ENCODE results near the gene GPX6.
"Not testable (repeated sequence)": the region's sequence is repeated elsewhere in the genome, so short reads cannot be mapped to it uniquely, and the experiment has no call there.

Gene GPX6, protein sequence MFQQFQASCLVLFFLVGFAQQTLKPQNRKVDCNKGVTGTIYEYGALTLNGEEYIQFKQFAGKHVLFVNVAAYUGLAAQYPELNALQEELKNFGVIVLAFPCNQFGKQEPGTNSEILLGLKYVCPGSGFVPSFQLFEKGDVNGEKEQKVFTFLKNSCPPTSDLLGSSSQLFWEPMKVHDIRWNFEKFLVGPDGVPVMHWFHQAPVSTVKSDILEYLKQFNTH

DNA sequence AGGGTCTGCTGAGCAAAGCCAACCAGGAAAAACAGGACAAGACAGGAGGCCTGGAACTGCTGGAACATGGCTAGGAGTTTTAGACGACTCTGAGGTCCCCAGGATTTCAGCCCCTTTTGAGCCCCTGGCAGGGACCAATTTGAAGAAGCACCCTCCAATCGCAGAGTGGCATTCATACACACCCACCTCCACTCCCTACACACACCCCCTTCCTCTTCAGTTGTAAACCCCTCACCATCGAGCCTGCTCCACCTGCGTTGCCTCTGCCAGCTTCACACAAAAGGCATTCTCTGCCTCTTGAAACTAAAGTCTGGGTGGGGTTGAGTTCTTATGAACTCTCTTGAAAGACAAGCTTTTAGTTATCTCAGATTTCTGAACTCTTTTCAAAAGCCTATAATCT, at the start of gene GPX6:
TSS of gene GPX6 (minus strand) at position 118 of the 400 bp plus-strand sequence. CDS start at position 68, 50 bp downstream.
- no peak for DNase-seq (ENCODE audit: low read depth in 2 of 2)

DNA sequence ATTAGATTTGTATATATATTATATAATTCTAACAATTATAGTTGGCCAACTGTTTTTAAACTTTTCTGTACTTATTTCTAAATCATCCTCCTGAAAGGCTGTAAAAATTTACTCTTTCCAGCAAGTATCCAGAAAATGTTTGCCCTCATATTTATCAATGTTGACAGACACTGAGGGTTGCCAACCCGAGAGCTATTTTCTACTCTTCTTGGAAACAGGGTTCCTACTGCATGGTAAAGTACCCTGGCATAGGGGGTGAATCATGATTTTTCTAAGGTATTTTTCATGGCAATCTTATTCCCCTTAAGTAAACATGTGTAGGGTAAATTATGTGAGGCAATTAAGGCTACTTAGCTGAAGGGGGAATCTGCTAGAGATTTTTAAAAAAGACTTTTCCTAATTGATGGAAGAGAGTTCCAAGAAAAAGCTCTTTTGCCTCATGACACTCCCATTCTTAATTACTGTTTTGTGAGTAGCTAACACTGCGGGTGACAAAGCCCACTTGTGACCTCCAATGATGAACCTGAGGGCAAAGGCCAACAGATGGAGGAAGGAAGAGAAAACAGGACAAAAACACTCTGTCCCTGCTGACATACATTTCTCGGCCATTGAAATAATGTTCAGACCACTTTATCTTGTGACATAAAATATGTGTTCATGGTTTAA, 48.0 kb upstream of the GPX6 start:
- DNase-seq (ENCODE audit: low read depth in 2 of 2), result no peak

DNA sequence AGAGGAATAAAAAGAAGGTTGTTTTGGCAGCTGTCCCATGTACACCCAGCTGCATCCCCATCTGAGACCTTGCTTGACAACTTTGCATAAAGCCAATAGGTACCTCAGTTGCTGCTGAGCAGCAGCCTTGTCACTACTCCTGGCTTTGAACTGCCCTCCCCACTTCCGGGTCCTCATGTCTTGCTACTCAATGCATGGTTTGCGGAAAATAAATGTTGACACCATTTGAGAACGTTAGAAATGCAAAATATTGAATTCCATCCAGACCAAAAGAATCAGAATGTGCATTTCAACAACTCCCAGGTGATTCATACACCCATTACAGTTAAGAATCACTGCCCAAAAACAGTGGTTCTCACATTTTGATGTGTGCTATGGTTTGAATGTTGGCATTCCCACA, 43.0 kb upstream of the GPX6 start:
- no peak for DNase-seq (ENCODE audit: low read depth in 2 of 2)

DNA sequence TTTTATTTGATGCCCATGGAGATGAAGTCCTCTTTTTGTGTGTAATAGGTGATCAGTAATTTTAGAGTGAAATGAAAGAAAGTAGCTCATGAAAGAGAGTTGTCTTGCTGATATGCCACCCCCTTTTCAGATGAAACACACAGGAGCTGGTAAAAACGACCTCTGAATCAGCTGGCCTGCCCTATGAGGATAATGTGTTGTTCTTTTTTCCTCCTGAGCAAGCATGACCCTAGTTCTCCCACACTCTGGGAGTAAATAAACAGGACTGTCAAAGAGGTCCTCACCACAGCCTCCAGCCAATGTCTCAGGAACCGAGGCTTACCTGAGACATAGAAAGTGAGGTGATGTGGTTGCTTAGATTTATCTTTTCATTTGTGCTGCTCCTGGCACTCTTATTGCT, 39.5 kb upstream of the GPX6 start:
- DNase-seq (ENCODE audit: low read depth in 2 of 2), result no peak

DNA sequence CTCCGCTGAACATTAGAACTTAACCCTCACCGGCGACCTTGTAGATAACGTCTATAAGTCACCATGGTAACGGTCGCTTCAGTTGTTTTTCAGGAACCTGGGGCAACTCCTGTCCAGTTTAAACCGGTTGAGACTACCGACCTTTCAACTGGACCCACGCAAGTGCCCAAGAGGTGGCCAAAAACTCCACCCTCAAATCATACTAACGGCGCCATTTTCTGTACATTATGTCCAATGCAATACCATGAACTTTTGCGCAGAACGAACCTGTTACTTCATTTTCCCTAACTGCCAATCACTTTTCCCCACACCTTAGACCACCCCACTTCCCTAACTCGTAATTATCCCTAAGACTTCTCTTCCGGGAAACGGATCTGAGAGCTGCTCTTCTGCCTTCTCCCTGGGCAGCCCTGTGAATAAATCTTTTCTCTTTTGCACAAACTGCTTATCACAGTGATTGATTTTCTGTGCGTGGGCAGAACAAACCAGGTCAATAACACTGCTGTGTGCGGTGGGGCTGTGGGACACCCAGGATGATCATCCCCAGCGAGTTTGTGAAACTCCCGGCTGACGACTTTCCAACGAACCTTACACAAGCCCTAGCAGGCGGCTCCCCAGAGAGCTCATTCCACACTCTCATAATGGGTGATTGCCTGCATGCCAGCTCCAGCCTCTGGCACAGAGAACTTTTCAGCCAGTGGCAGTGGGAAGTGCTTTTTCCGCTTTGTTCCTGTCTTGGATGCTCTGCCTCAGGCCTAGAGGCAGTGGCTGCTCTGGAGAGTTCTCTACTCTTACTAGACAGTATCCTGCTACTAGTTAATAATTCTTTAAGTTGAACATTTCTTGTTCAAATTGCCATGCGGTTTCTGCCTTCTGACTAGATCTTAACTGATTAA, 38.6 kb upstream of the GPX6 start:
- no peak for DNase-seq (ENCODE audit: low read depth in 2 of 2)

DNA sequence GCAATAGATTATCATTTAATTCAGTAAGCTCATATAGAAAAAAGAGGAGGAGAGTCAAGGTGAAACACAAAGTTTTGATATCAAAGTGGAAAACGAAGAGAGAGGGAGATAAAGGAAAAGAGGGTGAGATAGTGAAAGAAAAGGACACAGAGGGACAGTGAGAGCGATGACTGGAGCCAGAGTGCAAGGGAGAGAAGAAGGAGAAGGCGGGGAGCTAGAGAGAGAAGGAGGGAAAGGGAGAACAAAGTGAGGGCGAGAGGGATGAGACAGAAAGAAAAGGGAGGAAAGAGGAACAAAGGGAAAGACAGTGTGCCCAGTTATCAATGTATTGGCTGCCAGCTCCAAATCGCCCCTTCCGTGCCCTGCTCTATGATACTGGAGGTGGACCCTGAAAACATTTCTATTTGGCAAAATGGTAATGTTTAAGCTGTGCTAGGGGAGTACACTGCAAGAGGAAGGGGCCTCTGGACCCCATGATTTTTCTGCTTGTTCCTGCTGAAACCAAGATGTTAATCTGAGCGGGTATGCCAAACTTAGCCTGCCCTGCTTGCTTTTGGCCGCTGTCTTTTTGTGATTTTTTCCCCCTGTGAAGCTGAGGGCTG, 37.9 kb upstream of the GPX6 start:
- no peak for DNase-seq (ENCODE audit: low read depth in 2 of 2)

DNA sequence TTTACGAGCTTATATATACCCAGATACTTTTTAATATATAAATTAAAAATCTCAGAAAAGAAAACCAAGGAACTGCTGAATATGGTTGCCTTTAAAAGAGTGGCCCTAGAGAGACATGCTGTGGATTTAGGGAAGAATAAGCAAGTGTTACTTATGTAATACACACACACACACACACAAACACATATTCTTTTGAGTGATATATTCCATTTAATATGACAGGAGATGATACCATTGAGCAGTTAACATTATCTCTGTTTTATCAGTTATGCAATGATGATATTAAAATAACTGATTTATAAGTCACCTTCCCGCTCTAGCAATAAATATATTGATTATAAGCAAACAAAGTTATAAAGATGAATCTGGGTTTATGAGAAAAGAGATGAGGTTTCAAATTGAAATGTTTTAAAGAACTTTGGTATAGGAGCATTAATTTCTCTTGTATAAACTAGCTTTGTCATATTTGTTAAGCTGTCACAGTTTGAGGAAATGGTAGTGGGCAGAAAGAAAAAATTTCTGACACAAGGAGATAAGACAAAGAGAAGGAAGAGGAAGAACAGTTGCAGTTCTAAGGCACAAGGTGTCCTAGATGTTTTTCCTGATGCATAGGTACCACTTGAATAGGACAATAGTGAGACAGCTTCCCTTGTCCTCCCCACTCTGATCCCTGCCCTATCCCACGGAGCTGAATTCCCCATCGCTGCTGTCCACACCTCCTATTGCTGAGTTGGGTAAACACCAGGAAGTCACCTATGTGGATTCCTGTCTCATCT, 36.5 kb upstream of the GPX6 start:
- no peak for DNase-seq (ENCODE audit: low read depth in 2 of 2)

DNA sequence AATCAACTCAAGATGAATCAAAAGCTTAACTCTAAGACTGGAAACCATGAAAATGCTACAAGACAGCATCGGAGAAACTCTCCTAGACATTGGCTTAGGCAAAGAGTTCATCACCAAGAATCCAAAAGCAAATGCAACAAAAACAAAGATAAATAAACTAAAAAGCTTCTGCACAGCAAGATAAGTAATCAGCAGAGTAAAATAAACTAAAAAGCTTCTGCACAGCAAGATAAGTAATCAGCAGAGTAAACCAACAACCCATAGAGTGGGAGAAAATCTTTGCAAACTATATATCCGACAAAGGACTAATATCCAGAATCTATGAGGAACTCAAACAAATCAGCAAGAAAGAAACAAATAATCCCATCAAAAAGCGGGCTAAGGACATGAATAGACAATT, 31.4 kb upstream of the GPX6 start:
- DNase-seq (ENCODE audit: low read depth in 2 of 2), result not testable (repeated sequence)

DNA sequence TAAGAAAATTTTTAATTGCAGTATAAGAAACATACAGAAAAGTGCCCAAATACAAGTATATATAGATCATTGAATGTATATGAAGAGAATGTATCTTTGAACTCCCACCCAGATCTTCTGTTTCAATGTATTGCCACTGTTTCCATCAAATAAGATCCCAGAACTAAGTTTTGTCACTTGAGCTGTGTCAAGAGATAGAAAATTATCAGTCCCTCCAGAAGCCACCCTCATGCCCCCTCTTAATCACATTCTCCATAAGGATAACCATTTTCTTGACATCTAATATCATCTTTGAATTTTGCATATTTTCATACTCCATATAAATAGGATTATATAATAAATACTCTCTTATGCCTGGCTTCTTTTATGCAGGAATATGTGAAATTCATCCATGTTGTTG, 30.4 kb upstream of the GPX6 start:
- DNase-seq (ENCODE audit: low read depth in 2 of 2), result no peak

DNA sequence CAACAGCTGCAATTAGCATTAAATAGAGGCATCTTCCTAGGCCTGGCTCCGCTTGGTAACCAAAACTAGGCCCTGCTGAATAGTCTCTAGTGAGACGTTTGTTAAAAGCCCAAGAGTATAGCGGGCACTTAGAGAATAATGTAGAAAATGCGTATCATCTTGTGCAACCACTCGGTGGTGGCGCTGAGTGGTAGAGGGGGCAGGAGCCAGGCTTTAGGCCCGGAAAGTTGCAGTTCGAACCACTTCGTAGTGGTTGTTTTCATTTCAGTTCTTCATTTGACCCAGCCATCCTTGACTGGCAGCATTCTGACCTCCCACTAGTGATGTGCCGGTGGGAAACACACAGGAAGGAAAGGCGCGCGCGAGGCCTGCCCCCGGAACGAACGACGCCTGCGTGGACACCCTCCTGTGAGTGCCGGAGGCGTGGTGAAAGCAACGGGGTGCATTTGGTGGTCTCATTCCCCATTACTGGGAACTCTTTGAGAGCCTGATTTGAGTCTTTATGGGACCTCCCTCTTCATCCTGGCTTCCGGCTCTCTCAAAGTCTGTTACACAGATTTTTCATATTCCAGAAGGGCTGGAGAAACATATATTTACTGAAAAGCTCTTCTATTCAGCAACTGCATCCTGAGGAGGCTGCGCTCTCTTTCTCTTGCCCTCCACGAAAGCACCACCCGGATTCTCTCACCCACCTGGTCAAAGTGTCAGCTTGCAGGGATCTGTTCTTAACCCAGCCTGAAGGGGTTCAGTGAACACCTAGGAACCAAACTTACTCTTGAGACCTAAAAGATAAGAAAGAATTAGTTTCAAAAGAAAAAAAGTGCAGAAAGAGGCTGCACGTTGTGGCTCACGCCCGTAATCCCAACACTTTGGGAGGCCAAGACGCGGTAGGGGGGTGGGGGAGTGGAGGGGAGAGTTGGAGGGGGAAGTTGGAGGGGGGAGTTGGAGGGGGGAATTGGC, 28.3 kb upstream of the GPX6 start:
- DNase-seq (ENCODE audit: low read depth in 2 of 2), result peak in 1 of 2 donors; percentile 29

DNA sequence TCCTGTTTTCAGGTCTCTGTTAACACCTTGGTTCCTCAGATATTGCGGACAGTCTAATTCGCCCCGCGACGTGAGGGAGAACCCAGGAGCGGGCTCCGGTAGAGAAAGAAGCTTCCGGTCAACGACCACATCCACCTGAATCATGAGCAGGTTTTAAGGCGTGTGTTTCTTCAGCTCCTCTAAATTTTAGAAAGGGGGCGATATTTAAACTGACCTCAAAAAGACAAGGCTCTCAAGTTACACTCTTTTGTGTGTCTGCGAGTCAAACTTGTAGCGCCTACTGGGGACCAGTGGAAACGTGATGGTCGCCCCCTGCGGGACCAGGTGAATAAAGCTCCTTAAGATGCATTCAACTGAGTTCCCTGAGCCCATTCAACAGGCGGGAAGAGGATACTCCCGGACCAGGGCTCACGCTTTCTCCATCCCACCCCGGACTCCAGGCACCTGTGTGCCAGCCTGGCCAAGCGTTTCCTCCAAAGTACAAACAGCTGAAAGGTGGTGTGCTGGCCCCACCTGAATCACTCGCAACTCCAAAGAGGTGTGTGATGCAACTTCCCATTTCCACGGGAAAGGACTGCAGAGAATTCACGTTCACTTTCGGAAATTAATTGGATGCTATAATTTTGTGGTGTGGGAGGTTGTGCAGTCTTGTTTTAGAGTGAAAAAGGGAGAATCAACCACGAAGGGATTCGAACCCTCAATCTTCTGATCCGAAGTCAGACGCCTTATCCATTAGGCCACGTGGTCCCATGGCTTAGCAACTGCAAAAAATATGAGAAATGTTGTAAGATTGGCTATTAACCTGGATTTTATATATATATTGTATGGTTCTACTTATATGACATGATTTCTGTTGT, 27.1 kb upstream of the GPX6 start:
- peak; percentile 42 to 55 for DNase-seq (ENCODE audit: low read depth in 2 of 2)

DNA sequence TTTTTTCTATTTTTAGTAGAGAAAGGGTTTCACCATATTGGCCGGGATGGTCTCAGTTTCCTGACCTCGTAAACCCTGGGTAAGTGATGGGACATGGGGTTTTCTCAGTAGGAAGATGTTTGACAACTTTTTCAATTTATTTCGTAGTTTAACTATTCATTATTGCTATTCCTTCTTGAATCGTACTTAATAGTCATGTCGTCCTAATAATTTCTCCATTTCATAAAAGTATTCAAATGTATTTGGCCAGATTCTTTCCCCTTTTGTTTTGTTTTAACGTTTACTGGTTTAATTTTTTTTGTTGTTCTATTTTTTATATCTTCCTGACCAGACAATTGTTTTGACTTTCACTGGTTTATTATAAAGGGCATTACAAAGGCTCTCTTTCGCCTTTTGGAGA, 26.4 kb upstream of the GPX6 start:
- DNase-seq (ENCODE audit: low read depth in 2 of 2), result no peak

DNA sequence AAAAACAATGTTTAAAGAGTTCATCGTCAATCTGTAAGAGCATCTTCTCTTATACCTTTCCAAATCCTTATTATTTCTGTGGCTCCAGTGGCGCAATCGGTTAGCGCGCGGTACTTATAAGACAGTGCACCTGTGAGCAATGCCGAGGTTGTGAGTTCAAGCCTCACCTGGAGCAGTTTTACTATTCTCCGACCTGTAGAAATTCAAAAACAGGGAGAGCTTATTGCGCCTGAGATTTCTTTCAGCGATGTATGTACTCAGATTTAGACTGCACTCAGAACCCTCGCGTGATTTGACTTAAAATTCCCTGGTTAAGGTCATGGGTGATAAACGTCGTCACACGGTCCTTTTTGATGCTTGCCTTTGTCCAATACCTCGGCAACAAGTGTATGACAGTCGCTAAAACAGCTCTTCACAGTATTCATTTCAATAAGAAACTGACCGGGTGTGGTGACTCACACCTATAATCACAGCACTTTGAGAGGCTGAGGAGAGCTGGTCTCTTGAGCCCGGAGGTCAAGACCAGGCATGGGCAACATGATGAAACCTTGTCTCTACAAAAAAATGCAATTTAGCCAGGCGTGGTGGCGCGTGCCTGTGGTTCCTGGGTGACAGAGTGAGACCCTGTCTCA, 22.0 kb upstream of the GPX6 start:
- DNase-seq (ENCODE audit: low read depth in 2 of 2), result no peak

DNA sequence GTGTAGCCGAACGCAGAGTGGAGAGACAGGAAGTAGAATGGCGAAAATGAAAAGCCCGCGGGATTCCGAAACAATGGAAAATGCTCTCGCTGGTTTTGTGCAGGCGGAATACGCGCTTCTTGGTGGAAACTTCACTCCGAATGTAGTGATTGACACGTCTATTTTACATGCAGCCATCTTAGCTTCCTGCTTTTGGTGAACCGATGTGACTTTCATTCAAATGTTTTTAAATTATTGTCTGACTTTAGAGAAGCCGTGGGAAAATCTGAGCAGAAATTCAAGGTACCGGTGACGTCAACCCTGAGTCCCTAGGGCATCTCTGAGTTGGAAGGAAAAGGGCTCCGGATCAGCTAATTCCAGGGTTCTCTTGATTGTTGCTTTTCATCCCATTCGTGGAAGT, 21.5 kb upstream of the GPX6 start:
- DNase-seq (ENCODE audit: low read depth in 2 of 2), result no peak

DNA sequence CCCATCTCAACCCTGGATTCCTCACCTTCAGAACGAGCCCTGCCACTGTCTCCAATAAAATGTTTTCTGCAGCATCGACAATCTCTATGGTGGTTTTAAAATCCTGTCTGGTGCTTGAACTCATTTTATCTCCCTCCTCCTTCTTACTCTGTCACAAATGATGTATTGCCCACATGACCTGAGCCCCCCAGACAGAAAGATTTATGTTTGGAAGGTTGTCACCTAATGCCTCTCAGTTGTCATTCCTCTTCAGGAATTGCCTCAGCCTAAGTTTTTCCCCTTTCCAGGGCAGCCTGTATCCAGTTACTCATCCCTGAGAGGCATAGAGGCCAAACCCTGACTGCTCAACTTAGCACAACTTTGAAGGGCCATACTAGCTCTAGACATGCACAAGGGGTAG, 19.3 kb upstream of the GPX6 start:
- DNase-seq (ENCODE audit: low read depth in 2 of 2), result no peak

DNA sequence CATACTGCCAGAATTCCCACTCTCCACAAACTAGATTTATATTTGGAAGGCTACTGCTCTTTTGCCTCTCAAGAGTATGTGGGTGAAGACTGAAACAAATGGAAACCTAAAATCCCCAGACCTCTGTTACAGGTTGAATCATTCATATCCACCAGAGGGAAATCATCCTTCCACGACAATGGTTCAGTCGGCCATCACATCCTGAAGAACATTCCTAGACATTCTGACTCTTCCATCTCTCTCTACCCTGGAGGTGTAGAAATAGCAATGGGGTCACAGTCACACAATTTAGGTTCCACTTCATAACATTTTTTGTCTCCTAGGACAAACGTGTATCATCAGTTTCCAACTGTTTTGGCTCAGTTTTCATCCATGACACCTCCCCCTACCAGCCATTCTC, 18.7 kb upstream of the GPX6 start:
- DNase-seq (ENCODE audit: low read depth in 2 of 2), result no peak

DNA sequence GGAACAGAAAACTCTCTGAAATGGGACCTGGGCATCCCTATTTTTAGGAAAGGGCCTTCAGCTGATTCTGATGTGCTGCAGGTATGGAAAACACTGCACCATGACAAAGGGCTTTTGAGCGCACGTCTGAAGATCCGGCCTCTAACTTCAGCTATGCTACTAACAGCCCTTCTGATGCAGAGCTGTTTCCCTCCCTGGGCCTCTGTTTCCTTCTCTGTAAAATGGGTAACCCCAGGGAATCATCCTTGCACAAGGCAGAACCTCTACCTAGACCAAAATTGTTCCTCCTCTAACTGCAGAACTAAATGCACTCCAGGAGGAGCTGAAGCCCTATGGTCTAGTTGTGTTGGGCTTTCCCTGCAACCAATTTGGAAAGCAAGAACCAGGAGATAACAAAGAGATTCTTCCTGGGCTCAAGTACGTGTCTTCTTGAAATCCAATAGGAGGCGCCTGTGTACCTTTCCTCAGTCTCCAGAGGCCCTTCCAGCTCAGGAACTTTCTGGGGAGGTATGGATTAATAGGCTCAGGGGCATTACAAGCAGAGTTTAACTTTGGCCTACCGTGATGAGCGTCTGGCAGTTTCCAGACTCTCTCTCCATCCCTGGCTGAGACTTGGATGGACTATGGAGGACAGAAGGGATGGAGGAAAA, 16.0 kb upstream of the GPX6 start:
- no peak for DNase-seq (ENCODE audit: low read depth in 2 of 2)

DNA sequence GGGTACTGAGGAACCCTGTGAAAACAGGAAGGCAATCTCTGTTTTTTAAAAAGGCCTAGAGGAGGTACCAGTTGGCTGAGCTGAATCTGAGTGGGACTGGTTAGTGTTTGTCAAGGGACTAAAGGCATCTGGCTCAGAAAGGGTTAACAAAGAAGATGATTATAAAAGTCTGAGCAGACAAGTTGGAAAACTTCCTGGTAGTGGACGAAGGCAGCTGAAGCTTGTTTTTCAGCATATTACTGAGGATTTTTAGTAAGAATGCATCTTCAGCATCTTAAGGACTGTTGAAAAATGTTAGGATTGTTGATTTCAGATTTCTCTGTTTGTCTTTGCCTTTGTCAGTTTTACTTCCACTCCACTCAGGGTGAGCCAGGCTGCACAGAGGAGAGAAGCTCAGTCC, 15.2 kb upstream of the GPX6 start:
- no peak for DNase-seq (ENCODE audit: low read depth in 2 of 2)
